GM04504 (cell line): Measurements from ENCODE around the gene CENPL.
"Not testable (repeated sequence)": the region's sequence is repeated elsewhere in the genome, so short reads cannot be mapped to it uniquely, and the experiment has no call there.

ENCODE experiments used
- DNase-seq: peaks from one replicate; pipeline ENCODE4 v3.0.0-alpha.2; 2012; ENCODE audit warnings: low read depth

The CENPL gene

GRCh38 chr1:173824315-173825081 lies at the start of gene CENPL, which contains the start of gene DARS2:
TSS of gene CENPL (minus strand) at chr1:173824883. CDS start at chr1:173811299, 13,584 bp downstream.
TSS of gene DARS2 (plus strand) at chr1:173824673. CDS start at chr1:173825230, 557 bp downstream.
- peak; percentile 98 for DNase-seq

GRCh38 chr1:173871500-173871899 lies 46.8 kb upstream of the CENPL start:
- no peak for DNase-seq

- DNase-seq, result no peak
These were observed 46.4 kb upstream of the CENPL start for GRCh38 chr1:173871091-173871490.

- DNase-seq, result no peak
These were observed 45.8 kb upstream of the CENPL start for GRCh38 chr1:173870252-173871075.

- DNase-seq, result no peak
These were observed 44.3 kb upstream of the CENPL start for GRCh38 chr1:173869021-173869359.

GRCh38 chr1:173868266-173869020 lies 43.8 kb upstream of the CENPL start, which contains the start of gene ZBTB37:
TSS of gene ZBTB37 (plus strand) at chr1:173868380. CDS start at chr1:173870226, 1,846 bp downstream.
- DNase-seq, result peak; percentile 25

GRCh38 chr1:173867753-173868265 lies 43.1 kb upstream of the CENPL start, which contains the start of gene GAS5:
TSS of gene GAS5 (minus strand) at chr1:173867989.
- peak; percentile 98 for DNase-seq

GRCh38 chr1:173867141-173867752 lies 42.6 kb upstream of the CENPL start:
- no peak for DNase-seq

- no peak for DNase-seq
These were observed 41.9 kb upstream of the CENPL start for GRCh38 chr1:173866413-173867115.

- DNase-seq, result no peak
These were observed 40.9 kb upstream of the CENPL start for GRCh38 chr1:173865468-173866164.

- DNase-seq, result no peak
These were observed 39.6 kb upstream of the CENPL start for GRCh38 chr1:173864179-173864867.

GRCh38 chr1:173863224-173864161 lies 38.8 kb upstream of the CENPL start:
- DNase-seq, result no peak

- no peak for DNase-seq
These were observed 38.1 kb upstream of the CENPL start for GRCh38 chr1:173862769-173863223.

GRCh38 chr1:173862146-173862768 lies 37.6 kb upstream of the CENPL start:
- not testable (repeated sequence) for DNase-seq

GRCh38 chr1:173861731-173862145 lies 37.1 kb upstream of the CENPL start:
- no peak for DNase-seq

- no peak for DNase-seq
These were observed 35.4 kb upstream of the CENPL start for GRCh38 chr1:173860065-173860464.

GRCh38 chr1:173859547-173859946 lies 34.9 kb upstream of the CENPL start:
- DNase-seq, result not testable (repeated sequence)
